Keratinocyte (primary cell): ENCODE data around the gene SERGEF. TPM values are rescaled to one million over a fixed set of nuclear protein-coding genes. Genes with fewer than 3 reads are reported as not detected.

Experiments
- DNase-seq: peaks from one replicate; pipeline ENCODE4 v3.0.0-alpha.2; 2011; ENCODE audit warnings: low read depth, missing footprints, low spot score
- FAIRE-seq: peaks from 2 replicates; lab custom pipeline; 2011; peaks lifted over from hg19 to GRCh38; lab: Jason Lieb, UNC
- H2AFZ ChIP-seq: 2 replicates; pipeline ENCODE4 v1.6.0; 2012; ENCODE audit warnings: low read length, control low read depth, inconsistent platforms; ENCODE audit not compliant: control insufficient read depth
- H3K27ac ChIP-seq: 2 replicates; pipeline ENCODE4 v1.5.1; 2011; ENCODE audit warnings: low read length; ENCODE audit not compliant: control insufficient read depth, insufficient read depth
- H3K27me3 ChIP-seq: 3 replicates; pipeline ENCODE4 v1.6.0; 2011; ENCODE audit warnings: low read length; ENCODE audit not compliant: control insufficient read depth, insufficient read depth; ENCODE audit errors: extremely low read depth
- H3K36me3 ChIP-seq, 2 experiments: 2 replicates in 1 of 2; 3 replicates in 1 of 2; pipeline ENCODE4 v1.5.1; 2011; ENCODE audit warnings: low read length in 2 of 2, mild to moderate bottlenecking in 1 of 2; ENCODE audit not compliant: control insufficient read depth in 2 of 2, insufficient read depth in 2 of 2; ENCODE audit errors: extremely low read depth in 1 of 2
- H3K4me1 ChIP-seq: 3 replicates; pipeline ENCODE4 v1.5.1; 2011; ENCODE audit warnings: low read length; ENCODE audit not compliant: control insufficient read depth, insufficient read depth; ENCODE audit errors: extremely low read depth
- H3K4me2 ChIP-seq: 3 replicates; pipeline ENCODE4 v1.6.0; 2011; ENCODE audit warnings: low read depth, low read length; ENCODE audit not compliant: control insufficient read depth, insufficient read depth; ENCODE audit errors: extremely low read depth
- H3K4me3 ChIP-seq, 3 experiments: fragments of 200-600 bp in 1 of 3; sonication (generic) in 1 of 3; 2 replicates in 2 of 3; 3 replicates in 1 of 3; pipeline ENCODE4 v1.5.1; 2011 to 2016; ENCODE audit warnings: low read length in 3 of 3, mild to moderate bottlenecking in 3 of 3, control low read depth in 2 of 3, inconsistent platforms in 1 of 3, low read depth in 1 of 3, mixed read lengths in 1 of 3, mixed run types in 1 of 3, moderate library complexity in 1 of 3; ENCODE audit not compliant: control insufficient read depth in 2 of 3, insufficient read depth in 2 of 3; ENCODE audit errors: extremely low read depth in 1 of 3
- H3K79me2 ChIP-seq: 2 replicates; pipeline ENCODE4 v1.6.0; 2012; ENCODE audit warnings: low read length; ENCODE audit not compliant: control insufficient read depth, insufficient read depth
- H3K9ac ChIP-seq: 3 replicates; pipeline ENCODE4 v1.6.0; 2011; ENCODE audit warnings: low read length; ENCODE audit not compliant: control insufficient read depth, insufficient read depth; ENCODE audit errors: extremely low read depth
- H3K9me1 ChIP-seq: 3 replicates; pipeline ENCODE4 v1.6.0; 2011; ENCODE audit warnings: low read length; ENCODE audit not compliant: control insufficient read depth, insufficient read depth; ENCODE audit errors: extremely low read depth
- H3K9me3 ChIP-seq: 2 replicates; pipeline ENCODE4 v1.5.1; 2012; ENCODE audit warnings: low read depth, low read length; ENCODE audit not compliant: control insufficient read depth
- H4K20me1 ChIP-seq: 3 replicates; pipeline ENCODE4 v1.6.0; 2011; ENCODE audit warnings: low read length; ENCODE audit not compliant: control insufficient read depth, insufficient read depth; ENCODE audit errors: extremely low read depth
- EZH2 ChIP-seq: IDR thresholded peaks from one replicate; pipeline ENCODE4 v1.6.1; 2012; ENCODE audit warnings: inconsistent platforms, mild to moderate bottlenecking, low read length, moderate library complexity
- dilution Hi-C: fragments of 300-500 bp; cut with MboI; formaldehyde crosslinking; loops from one replicate; pipeline ENCODE4 v1.7.0; 2020; ENCODE audit warnings: low sequenced_read_pairs; ENCODE audit not compliant: extremely low pct_ligation_motif_present
- polyA plus RNA-seq, 5 experiments: library from polyadenylated mRNA; depleted of rRNA in 3 of 5; stranded (reverse) in 3 of 5; stranded (forward) in 1 of 5; unstranded in 1 of 5; fragments of >200 nt; gene quantifications; 1 replicate in 1 of 5; 2 replicates in 3 of 5; 3 replicates in 1 of 5; pipeline versions ENCODE4 v1.2.1 to v1.2.3, GENCODE V29; 2011 to 2012; ENCODE audit warnings: missing spikeins in 2 of 5, low read depth in 1 of 5, low replicate concordance in 1 of 5
- TF ChIP-seq, protein P1 (sequence below), 3 experiments: IDR thresholded peaks in 1 of 3; conservative IDR thresholded peaks in 1 of 3; optimal IDR thresholded peaks in 1 of 3; 2 replicates in 2 of 3; 3 replicates in 1 of 3; pipeline versions ENCODE3 to v1.5.1; 2011; ENCODE audit warnings: low read length in 3 of 3, mild to moderate bottlenecking in 3 of 3, moderate library complexity in 2 of 3, control low read depth in 1 of 3, inconsistent platforms in 1 of 3; ENCODE audit not compliant: insufficient read depth in 2 of 3; ENCODE audit errors: extremely low read depth in 1 of 3

Gene SERGEF
- polyA plus RNA-seq, 1 donor (not counting 4 experiments of a cell fraction or from before 2014, with no cell fraction given): 15.6 TPM

DNA sequence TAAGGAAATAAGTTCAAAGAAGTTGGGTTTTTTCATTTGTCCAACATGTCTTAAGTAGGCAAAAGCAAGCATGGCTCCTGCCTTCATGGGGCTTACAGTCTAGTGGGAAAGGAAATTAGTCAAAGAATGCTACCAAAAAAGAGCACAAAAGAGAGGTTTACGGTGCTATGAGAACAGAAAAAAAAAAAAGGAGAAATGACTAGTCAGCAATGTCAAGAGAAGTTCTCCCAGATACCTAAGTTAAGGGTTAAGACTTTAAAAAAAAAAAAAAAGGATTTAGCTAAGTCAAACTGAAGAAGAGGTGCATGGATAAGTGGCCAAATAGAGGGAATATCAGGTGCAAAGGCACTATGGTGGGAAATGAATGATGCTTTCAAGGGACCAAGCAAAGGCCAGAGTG is 29.3 kb downstream of the SERGEF start:
- H3K79me2 ChIP-seq: no peaks in the 10 kb centered on the region
- H3K4me3 ChIP-seq: no peak overlapping the region
- H3K9me3 ChIP-seq: no peaks in the 10 kb centered on the region
- H3K27ac ChIP-seq: no peak overlapping the region
- no peak overlapping the region for H2AFZ ChIP-seq
- dilution Hi-C loops: no loop called here
- TF ChIP-seq, protein P1, sequence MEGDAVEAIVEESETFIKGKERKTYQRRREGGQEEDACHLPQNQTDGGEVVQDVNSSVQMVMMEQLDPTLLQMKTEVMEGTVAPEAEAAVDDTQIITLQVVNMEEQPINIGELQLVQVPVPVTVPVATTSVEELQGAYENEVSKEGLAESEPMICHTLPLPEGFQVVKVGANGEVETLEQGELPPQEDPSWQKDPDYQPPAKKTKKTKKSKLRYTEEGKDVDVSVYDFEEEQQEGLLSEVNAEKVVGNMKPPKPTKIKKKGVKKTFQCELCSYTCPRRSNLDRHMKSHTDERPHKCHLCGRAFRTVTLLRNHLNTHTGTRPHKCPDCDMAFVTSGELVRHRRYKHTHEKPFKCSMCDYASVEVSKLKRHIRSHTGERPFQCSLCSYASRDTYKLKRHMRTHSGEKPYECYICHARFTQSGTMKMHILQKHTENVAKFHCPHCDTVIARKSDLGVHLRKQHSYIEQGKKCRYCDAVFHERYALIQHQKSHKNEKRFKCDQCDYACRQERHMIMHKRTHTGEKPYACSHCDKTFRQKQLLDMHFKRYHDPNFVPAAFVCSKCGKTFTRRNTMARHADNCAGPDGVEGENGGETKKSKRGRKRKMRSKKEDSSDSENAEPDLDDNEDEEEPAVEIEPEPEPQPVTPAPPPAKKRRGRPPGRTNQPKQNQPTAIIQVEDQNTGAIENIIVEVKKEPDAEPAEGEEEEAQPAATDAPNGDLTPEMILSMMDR (optimal IDR thresholded peaks at IDR 0.05 in 1 of 3, IDR thresholded peaks at IDR 0.05 in 1 of 3, conservative IDR thresholded peaks at IDR 0.05 in 1 of 3; ENCODE audit: extremely low read depth in 1 of 3, insufficient read depth in 2 of 3, low read length in 3 of 3): no peak
- TF ChIP-seq EZH2: no peak
- no peak overlapping the region for H3K4me2 ChIP-seq
- H3K4me1 ChIP-seq: peaks cover 20% of the 10 kb centered on the region
- H3K36me3 ChIP-seq: peaks cover 2% of the 10 kb centered on the region in 2 experiments
- H3K9ac ChIP-seq: no peak overlapping the region
- no peaks in the 10 kb centered on the region for H3K9me1 ChIP-seq
- FAIRE-seq: no peak
- H4K20me1 ChIP-seq: no peaks in the 10 kb centered on the region
- H3K27me3 ChIP-seq: no peaks in the 10 kb centered on the region
- DNase-seq: no peak

DNA sequence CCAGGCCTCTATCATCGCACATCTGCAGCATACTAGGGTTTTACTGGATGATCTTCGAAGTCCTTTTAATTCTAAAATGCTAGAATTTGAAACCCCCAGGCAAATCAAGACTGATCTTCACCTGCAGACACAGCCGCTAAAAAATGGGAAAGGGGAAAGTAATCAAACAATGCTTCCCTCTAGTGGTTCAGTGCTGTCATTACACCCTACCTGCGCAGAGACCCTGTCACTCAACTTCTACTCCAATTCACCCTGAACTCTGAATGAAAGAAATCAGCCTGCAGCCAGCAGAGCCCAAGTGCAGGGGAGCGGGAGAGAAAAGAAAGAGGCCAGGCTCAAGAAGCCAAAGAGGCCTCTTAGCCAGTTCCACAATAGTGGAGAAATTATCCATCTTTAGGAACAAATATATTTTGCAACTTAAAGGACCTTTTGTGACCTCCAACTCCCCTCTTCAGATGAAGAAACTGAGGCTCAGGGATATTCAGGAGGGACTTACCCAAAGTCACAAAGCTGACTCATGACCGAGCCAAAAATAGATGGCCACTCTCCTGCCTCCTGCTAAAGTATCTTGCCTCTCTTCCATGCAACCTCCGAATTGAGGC is 33.0 kb downstream of the SERGEF start:
- FAIRE-seq: peak; percentile 90
- Histone ChIP-seq H2AFZ (no peak overlapping the region), H3K27me3 (no peaks in the 10 kb centered on the region), H3K27ac (no peak overlapping the region), H3K36me3 (no peaks in the 10 kb centered on the region), H3K9me3 (no peaks in the 10 kb centered on the region), H3K9me1 (no peaks in the 10 kb centered on the region), H3K4me2 (no peak overlapping the region), H3K9ac (no peak overlapping the region), H3K4me3 (no peak overlapping the region), H3K79me2 (no peaks in the 10 kb centered on the region), H3K4me1 (no peaks in the 10 kb centered on the region), H4K20me1 (no peaks in the 10 kb centered on the region)
- no peak for DNase-seq
- dilution Hi-C loops: loop anchor here (5.0 kb wide), 1 partner anchor 253 kb away; no protein-coding TSS in a partner anchor
- no peak for TF ChIP-seq EZH2
- TF ChIP-seq, protein P1 (optimal IDR thresholded peaks at IDR 0.05 in 1 of 3, IDR thresholded peaks at IDR 0.05 in 1 of 3, conservative IDR thresholded peaks at IDR 0.05 in 1 of 3; ENCODE audit: extremely low read depth in 1 of 3, insufficient read depth in 2 of 3, low read length in 3 of 3): peak; percentile 84 to 91 (median 88)
